ENCODE data around the gene CFLAR.
"Not testable (repeated sequence)": the region's sequence is repeated elsewhere in the genome, so short reads cannot be mapped to it uniquely, and the experiment has no call there.

Gene CFLAR

DNA sequence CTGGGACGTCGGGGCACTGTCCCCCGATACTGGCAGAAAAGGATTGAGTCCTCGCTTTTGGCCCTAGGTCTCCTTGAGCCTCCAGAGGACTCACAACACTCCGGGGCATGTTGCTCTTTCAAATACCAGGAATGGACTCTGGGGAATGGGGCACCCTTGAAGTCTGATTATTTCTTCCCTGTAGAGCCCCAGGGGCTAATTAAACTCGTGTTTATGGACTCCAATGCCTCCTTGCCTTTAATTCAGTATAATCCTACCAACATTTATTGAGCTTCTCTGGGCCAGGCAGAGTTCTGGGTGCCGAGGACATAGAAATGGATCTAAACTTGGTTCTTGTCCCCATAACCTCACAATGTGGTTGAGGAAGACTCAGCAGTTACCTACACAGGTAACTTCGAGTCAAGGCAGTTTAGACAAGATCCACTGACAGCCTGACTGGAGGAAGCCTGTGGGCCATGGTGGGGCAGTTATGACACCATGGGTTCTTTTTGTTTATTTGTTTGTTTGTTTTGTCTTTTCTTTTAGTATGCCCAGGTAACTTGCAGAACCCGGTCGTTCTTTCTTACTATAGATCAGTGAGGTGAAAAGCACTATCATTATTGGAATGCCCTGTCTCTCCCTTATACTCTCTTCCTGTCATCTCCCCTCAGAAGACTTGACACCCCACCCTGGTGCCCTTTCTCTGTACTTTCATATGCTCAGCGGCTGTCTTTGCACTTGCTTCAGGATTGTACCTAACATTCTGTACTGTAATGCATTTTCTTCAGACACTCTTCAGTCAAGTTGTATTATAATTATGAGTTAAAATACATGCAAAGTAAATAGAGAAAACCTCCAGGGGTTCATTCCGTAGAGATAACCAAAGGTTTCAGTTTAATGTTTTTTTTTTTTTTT, 3.2 kb downstream of the CFLAR start:
- peak in 1 of 56 donors; percentile 60 for DNase-seq

DNA sequence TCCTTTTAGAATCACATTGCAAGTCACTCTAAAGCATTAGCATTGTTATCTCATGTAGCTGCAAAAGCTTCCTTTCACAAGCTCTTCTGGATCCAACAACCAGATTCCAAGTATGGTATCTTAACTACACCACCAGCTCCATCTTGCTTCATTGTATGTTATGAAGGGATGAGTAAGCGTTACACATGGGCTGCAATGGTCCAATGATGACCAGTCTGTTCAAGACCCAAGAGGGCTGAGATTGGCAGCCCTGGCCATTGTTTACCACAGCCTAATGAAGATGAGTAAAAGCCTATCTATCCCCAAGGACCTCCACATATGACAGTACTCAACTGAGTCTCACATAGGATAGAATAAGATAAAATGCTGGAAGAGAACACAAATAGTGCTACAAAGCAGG, 6.3 kb downstream of the CFLAR start:
- DNase-seq: no peak

DNA sequence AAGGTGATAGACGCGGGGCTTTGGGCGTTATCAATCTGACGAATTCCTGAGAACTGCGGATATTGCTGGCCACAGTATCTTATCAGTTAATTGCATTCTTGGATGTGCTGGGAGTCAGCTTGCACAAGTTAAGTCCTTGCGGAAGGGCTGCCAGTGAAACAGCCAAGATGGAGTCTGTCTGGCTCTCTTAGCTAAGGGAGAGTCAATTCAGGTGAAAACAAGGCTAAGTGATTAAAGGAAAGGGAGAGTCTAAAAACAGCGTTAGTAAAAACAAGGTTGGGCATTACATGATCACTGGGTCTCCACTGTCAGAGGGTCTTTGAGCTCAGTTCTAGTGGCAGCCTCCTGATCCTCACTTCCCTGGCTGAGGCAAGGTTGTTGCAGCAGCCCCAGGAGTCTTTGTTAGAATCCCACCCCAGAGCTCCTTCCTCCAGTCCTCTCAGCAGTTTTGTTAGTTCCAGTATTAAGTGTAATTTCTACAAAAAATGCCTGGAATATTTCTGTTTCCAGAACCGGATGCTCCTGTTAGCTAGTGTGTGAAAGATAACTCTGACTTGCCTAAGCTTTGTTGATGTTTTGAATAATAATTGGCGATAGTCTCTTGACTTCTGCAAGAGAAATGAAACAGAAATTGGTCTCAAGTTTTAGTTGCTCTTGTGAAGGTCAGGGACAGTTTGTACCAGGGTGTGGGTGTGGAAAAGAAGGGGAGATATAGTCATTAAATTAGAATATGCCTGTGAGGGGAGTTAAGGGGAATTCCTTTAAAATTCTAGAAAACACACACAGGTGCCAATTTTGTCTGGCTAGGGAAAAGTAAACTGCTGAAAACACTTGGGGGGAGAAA, 10.6 kb downstream of the CFLAR start:
- DNase-seq: no peak

DNA sequence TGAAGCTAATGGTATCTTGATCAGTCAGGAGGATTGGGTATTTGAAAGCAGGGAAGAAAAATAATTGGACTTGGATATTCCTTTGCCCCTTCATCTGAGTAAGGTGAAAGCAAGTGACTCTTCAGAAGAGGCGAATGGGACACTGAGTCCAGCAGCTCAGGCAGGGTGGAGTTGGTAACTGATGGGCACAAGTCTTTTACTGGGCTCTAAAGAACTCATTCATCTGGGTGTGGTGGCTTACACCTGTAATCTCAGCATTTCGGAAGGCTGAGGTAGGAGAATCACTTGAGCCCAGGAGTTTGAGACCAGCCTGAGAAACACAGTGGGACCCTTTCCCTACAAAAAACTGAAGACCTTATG, 11.2 kb downstream of the CFLAR start:
- DNase-seq: no peak

DNA sequence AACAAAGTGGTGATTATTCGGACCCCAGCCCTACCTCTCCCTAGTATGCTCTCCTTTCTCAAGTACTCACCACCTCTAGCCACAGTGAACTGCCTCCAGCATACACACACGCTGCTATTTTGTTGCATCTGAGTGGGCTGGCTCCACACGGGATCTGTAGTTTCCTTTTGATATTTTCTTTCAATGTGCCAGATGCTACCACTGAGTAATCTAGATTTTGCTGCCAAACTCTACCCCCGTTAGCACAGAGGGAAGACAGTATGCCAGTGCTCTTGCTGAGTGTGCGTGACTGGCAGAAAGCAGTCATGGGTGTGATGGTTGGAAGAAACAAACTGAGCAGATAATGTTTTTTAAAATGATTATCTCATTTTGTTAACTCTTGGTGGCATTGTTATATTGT, 11.6 kb downstream of the CFLAR start:
- DNase-seq: peak in 44 of 56 donors; percentile 7 to 80 (median 38)

DNA sequence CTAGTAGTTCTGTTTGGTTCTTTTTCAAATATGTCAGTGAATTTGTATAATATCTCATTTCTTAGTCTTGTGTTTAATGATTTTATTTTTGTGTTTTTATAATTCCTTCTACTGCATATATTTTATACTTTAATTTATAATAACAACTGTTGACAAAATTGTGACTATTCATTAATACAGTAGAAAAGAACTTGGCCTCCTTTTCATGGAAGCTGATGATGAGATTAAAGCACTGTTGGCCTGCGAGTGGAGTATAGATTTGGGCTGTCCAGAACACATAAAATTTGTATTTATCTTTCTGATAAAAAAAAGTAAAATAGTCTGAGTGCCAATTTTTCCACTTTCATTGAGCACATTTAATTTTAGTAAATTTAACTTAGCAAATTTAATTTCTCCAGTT, 12.1 kb downstream of the CFLAR start:
- DNase-seq: no peak

DNA sequence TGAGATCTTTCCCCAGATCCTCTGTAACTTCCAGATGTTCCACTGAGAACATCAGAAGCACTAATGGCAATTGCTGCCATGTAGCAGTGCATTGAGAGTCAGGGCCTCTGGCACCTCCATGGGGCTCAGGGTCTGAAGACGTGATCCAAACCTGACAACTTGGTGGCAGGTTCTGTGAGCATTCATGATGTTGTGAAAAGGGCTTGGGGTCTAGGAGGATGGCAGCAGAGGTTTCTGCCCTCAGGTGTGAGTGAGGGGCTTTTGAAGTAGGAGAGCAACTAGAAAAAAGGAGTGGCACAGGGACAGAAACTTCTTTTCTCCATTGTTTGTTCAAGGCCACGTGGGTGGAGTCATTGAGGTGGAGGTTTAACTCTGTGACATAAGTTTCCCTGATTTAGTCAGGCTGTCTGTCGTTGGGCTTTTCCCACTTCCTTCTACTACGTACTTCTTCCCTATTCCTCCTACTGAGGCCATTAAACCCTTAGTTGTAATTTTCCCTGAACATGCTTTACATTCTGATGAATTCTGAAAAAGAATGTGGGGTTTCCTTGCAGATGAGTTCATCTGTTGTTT, 13.1 kb downstream of the CFLAR start:
- peak in 2 of 56 donors; percentile 8 to 26 for DNase-seq

DNA sequence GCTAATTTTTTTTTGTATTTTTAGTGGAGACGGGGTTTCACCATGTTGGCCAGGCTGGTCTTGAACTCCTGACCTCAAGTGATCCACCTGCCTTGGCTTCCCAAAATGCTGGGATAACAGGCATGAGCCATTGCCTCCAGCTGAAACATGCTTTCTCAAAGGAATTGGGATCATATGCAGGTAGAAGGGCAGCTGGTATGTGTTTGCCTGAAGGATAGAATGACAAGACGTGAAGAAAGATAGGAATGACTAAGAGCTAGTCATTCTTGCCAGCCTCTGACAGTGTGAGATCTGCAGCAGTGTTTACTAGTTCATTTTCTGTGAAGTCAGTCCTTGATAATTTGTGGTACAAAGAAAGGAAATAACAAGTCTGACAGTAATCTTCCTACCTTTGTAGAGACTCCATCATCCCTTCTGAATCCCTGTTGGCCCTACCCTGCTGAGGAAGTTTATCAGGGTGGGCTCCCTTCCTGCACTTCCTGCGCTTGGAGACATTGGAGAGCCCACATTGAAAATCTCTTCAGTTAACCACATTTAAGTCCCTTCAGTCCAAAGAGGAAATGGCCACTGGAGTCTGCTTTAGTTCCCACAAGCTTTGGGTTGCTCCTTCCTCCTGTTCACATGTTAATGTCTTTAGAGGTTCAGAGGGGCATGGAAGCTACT, 14.7 kb downstream of the CFLAR start:
- DNase-seq: peak in 1 of 56 donors; percentile 12

DNA sequence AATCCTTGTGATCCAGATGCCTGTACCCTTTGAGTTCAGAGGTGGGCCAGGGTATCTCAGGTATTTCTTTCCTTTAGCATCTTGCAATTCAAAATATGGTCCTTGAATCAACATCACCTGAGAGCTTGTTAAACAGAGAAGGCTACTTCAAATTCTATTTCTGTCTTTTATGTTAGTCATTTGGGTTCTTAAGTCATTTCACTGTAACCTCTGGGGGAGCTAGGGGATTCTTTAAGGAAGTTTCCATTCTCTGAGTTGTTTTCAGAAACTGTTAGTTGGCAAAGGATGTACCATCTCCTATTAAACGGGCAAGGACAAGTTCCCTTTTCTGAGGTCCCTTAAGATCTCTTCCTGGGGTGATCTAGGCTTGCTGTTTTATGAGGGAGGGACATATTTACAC, 16.6 kb downstream of the CFLAR start:
- DNase-seq: no peak

DNA sequence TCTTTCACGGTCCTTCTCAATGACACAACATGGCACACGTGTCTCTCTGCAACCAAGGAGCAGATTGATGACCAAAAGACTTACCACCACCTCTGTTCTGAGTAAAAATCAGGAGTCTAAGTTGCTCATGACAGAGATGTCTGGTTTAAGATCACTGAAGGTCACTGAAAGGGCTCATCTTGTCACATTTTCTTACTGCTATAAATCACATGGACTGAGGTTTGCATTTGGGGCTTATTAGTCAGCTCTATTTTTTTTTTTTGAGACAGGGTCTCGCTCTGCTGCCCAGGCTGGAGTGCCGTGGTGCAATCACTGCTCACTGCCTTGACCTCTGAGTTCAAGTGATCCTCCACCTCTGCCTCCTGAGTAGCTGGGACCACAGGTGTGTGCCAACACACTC, 19.4 kb downstream of the CFLAR start:
- no peak for DNase-seq

DNA sequence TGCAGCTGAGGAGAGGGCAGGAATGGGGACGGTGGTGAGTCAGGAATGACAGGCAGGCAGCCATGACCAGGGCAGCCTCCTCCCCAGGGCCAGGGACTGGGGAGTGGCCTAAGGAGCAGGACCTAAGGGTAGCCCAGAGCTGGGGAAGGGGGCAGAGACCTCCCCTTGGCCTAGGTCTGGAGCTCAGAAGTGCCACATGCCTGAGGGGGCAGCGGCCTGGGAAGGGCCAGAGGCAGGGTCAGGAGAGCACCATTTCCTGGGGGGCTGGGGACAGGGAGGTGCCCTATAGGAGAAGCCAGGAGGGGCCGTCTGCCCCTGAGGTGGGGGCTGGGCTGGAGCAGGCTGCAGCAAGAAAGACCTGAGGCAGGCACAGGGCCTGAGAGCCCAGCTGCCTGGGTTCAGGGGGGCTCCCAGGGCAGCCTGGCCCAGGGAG, 20.9 kb downstream of the CFLAR start:
- no peak for DNase-seq

DNA sequence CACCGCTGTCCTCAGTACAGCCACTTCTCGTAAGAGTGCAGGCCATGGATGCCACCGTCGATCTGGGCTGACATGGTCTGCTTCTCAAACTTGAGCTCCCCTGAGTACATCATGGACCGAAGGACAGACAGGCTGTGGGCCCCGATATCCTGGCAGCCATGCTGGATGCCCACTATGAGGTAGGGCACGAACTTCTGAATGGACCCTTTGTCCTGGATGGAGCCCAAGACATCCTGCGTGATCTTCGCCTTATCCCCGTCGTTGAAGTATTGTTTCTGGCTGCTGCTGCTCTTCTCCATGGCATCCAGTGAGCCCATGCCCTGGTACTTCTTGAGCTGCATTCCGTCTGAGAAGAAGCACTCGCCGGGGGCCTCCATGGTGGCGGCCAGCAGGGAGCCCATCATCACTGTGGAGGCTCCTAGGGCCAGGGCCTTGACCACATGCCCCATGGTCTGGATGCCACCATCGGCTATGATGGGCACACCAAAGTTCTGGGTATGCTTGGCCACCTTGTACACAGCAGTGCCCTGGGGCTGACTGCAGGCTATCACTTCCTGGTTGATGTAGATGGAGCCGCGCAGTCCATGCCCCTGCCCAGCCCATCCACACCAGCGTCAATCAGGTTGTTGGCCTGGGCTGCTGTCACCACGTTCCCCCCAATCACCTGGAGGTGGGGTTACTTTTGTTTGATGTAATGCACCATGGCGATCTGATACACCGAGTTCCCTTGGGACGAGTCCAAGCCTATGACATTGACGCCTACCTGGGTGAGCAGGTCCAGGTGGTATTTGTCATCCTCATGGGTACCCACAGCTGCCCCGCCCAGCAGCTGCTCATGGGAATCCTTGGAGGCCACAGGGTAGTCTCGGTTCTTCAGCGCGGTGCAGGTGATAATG, 21.8 kb downstream of the CFLAR start:
- DNase-seq: no peak

DNA sequence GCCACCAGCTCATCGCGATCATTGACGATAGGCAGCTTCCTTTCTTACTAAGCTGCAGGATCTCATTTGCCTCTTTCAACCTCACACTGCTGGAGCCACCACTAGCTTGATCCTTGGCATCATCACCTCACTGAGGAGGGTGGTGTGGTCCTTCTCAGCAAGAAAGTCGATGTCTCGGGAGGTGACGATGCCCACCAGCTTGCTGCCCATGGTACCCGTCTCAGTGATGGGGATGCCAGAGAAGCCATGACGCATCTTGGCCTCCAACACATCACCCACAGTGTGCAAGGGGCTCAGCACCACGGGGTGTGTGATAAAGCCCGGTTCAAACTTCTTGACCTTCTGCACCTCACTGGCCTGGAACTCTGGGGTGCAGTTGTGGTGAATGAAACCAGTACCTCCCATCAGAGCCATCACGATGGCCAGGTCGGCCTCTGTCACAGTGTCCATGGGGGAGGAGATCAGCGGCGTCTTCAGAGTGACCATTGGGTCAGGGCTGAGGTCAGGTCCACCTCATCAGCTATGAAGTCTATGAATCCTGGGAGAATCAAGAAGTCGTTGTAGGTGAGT, 22.5 kb downstream of the CFLAR start:
- no peak for DNase-seq

DNA sequence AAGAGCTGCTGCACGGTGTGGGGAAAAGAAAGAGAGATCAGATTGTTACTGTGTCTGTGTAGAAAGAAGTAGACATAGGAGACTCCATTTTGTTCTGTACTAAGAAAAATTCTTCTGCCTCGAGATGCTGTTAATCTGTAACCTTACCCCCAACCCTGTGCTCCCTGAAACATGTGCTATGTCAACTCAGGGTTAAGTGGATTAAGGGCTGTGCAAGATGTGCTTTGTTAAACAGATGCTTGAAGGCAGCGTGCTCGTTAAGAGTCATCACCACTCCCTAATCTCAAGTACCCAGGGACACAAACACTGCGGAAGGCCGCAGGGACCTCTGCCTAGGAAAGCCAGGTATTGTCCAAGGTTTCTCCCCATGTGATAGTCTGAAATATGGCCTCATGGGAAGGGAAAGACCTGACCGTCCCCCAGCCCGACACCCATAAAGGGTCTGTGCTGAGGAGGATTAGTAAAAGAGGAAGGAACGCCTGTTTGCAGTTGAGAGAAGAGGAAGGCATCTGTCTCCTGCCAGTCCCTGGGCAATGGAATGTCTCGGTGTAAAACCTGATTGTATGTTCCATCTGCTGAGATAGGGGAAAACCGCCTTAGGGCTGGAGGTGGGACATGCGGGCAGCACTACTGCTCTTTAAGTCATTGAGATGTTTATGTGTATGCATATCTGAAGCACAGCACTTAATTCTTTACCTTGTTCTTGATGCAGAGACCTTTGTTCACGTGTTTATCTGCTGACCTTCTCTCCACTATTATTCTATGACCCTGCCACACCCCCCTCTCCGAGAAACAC, 23.2 kb downstream of the CFLAR start:
- DNase-seq: not testable (repeated sequence)

DNA sequence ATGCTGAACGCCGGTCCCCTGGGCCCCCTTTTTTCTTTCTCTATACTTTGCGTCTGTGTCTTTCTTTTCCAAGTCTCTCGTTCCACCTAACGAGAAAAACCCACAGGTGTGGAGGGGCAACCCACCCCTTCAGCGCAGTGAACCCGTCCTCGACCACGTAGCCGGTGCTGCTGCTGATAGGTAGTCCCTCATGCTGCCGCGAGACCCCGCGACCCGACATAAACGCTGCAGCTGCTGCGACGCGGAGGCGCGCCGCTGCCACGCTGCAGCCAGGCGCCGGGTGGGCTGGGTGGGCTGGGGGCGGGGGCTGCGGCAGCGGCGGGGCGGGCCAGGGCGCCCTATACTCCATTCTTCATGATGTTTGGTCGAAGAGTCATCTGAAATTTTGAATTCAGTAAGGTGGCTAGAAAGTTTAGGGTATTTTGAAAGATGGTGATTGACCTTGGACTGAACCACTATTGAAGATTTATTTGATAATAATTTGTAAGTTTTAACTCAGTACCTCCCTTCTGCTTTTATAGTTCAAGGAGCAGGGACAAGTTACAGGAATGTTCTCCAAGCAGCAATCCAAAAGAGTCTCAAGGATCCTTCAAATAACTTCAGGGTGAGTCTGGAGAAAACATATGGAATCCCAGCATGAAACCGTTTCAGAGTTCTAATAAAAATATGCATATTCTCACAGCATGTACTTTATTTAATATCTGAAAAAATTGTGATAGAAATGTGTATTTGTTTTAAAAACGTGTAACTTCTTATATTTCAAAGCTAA, 24.1 kb downstream of the CFLAR start:
- no peak for DNase-seq

DNA sequence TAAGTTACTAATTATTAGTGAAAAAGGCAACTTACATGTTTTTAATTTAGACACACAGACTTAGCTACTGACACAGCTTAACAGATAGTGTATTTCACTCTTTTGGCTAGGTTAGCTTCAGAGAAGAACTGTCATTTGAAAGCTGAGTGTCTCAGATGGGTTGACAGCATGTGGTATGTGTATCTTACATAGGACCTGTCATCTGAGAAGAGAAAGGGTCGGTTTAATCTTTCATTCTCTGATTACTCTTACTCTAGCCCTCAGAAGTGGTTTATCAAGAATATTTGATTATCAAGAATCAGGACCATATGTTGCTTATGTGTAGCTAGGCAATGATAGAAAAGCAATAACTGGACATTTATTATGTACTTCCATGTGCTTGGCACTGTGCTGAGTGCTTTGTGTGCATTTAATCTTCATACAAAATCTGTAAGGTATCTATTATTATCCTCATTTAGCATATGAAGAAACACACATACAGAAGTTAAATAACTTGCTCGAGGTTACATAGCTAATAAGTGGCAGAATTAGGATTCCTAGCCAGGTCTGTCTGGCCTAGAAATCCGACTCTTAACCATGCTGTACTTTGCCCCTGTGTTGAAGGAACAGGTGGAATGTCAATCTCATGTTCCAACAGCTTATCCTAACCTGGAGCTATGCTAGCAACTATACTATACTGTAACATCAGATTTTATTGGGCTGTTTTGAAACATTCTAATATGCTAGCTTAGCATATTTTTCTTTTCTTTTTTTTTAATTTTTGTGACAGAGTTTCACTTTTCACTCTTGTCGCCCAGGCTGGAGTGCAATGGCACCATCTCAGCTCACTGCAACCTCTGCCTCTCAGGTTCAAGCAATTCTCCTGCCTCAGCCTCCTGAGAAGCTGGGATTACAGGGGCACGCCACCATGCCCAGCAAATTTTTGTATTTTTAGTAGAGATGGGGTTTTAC, 28.4 kb downstream of the CFLAR start:
- no peak for DNase-seq

DNA sequence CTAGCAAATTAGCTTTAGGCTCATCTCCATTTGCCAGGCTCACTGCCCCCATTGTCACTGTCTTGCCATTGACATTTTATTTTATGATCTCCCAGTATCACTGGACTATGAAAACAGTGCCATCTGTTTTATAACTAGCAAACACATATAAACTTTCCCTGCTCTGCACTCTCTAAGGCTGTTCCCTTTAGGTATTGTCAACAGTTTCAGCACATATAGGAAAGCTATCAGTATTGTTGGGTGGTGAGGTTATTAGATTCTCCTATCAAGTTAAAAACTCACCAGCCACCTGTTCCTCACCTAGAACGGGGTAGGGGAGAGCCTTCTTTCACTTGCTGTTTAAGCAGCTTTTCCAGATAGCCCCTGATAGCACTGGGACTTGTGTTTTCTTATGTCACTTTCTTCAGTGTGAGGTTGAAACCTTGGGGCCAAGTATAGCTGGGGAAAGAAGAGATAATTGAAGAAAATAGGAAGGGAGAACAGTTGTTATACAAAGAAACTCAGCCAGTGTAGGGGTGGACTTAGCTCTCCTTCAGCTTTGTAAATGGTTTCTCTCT, 32.5 kb downstream of the CFLAR start:
- no peak for DNase-seq

Data from amygdala (tissue), 56 donors.